Ovary (tissue), 3 donors: ENCODE measurements around the gene CCDC121.

Experiments used
- CTCF ChIP-seq, 3 donors: fragments of 450-650 bp in 2 of 3; fragments of 200-600 bp in 1 of 3; IDR thresholded peaks; one replicate each; pipeline versions ENCODE4 v1.5.1 to v1.8.0; 2016 to 2022; ENCODE audit warnings: antibody characterized with exemption in 3 of 3, mild to moderate bottlenecking in 1 of 3
- EP300 ChIP-seq: sonication (generic); formaldehyde crosslinking; IDR thresholded peaks from one replicate; pipeline ENCODE4 v1.6.1; 2017; ENCODE audit warnings: antibody characterized with exemption
- POLR2A ChIP-seq: fragments of 450-650 bp; IDR thresholded peaks from one replicate; pipeline ENCODE4 v1.6.1; 2017; ENCODE audit warnings: antibody characterized with exemption, mild to moderate bottlenecking, moderate library complexity
- donor health status: DM: no; HTN: no; CAD: no.

GRCh38 chr2:27667446-27667845 lies 38.6 kb upstream of the CCDC121 start:
- TF ChIP-seq CTCF (IDR thresholded peaks at IDR 0.05), result no peak
- no peak for TF ChIP-seq POLR2A
- no peak for TF ChIP-seq EP300
